Measurements from ENCODE around the gene BCL2. TPM values are rescaled to one million over a fixed set of nuclear protein-coding genes. Genes with fewer than 3 reads are reported as not detected.

The BCL2 gene
- total RNA-seq, result 0.10 and 0.27 TPM in 2 replicates

DNA sequence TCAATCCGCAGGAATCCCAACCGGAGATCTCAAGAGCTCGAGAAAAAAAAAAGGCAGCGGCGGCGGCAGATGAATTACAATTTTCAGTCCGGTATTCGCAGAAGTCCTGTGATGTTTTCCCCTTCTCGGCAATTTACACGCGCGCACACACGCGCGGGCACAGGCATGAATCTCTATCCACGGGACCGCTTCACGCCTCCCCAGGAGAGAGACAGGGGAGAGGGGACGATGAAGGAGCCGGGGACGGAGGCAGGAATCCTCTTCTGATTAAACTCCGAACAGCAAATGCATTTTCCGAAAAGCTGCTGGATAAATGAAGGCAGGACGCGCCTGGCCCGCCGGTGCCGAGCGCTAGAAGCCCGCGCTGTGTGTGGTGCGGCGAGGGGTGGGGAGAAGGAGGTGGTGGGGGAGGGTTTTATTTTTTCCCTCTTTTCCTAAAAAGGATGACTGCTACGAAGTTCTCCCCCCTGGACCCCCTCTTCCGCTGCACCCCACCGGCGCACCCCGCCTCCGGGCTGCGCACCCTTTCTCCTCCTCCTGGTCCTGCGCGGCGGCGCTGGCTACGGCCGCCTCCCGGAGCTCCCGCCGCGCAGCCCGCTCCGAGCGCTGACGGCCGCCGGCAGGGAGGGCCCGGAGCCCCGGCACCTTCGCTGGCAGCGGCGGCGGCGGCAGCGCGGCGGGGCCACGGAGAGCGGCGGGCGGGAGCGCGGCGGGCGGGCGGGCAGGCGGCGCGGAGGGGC is at the start of gene BCL2:
Gene BCL2 (minus strand): TSS at position 387 of the 740 bp plus-strand sequence.

DNA sequence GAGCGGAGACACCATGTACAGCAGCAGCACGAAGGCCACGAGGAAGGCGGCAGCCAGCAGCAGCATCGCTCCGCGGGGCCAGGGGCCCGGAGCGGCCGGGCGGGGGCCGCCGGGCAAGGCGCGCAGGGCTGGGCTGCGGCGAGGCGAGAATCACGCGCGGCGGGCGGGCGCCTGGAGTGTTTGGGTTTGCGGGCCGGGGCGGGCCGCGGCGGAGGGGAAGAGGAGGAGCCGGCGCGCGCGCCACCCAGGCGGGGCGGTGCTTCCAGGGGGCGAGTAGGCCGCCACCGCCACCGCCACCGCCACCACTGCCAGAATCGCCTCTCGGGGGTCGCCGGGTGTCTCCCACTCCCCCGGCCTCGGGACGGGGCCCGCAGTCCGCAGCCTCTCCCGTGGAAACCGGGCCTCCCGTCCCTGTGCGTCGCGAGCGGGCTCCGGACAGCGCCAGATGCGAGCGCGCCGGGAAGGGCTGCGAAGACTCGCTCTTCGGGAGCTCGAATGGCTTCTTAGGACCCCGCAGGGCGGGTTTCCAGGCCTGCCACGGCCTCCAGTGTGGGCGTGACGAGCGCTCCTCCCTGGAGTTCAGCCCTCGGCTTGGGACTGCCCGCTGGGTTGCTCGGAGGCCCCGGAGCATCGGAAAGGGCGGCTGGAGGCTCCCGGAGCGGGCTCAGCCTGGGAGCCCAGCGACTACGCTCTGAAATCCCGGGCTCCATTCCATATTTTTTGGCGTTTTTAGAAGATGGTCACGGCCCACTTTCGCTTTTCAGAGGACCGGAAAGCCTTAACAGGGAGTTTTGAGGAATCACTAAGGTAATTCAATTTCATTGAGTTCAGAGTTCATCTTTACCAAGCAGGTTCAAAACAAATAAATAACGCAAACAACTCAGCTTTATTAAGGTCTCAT is 47.7 kb upstream of the BCL2 start, which contains the start of gene KDSR:
Gene KDSR (minus strand): TSS at position 154 of the 901 bp plus-strand sequence. CDS start 88 bp downstream, at position 66.

Other genes starting within 250 kb of the BCL2 start
- 25.2 and 35.2 TPM in 2 replicates for gene KDSR, start 47.4 kb upstream of the BCL2 start, total RNA-seq
- gene VPS4B, start 102.7 kb upstream of the BCL2 start, total RNA-seq, result 29.3 and 30.3 TPM in 2 replicates
- not detected in 2 replicates for gene SERPINB5, start 157.2 kb upstream of the BCL2 start, total RNA-seq
- not detected in 2 replicates for gene SERPINB12, start 222.6 kb upstream of the BCL2 start, total RNA-seq

Data from mammary microvascular endothelial cell (primary cell).